Ureter (tissue), 1 donor: ENCODE measurements around the gene SPACA4. TPM values are rescaled to one million over a fixed set of nuclear protein-coding genes. Genes with fewer than 3 reads are reported as not detected.

Experiments
- DNase-seq: peaks from one replicate; pipeline ENCODE4 v3.0.0-alpha.2; 2020; ENCODE audit warnings: low spot score
- total RNA-seq: library from RNA; stranded (reverse); gene quantifications from one replicate; pipeline ENCODE4 v1.2.4, GENCODE V29; 2023
- donor health status: DM: yes; HTN: yes; CAD: no.

SPACA4 gene
- total RNA-seq, 1 donor from 2014 or later = not detected

- peak; percentile 61 for DNase-seq
Observed at GRCh38 chr19:48633148-48634035, 26.9 kb downstream of the SPACA4 start.

- no peak for DNase-seq
Observed at GRCh38 chr19:48634036-48634342, 27.4 kb downstream of the SPACA4 start.

GRCh38 chr19:48634424-48635262 is 28.1 kb downstream of the SPACA4 start:
- DNase-seq = peak; percentile 98

- DNase-seq = peak; percentile 82
Observed at GRCh38 chr19:48635263-48635965, 28.9 kb downstream of the SPACA4 start.

GRCh38 chr19:48635966-48636858 is 29.7 kb downstream of the SPACA4 start:
- peak; percentile 77 for DNase-seq

GRCh38 chr19:48636859-48637448 is 30.4 kb downstream of the SPACA4 start, which contains the start of gene DBP:
TSS of gene DBP (minus strand) at chr19:48637379. CDS start at chr19:48636994, 385 bp downstream.
- DNase-seq = peak; percentile 78

- DNase-seq = peak; percentile 100
Observed at GRCh38 chr19:48637449-48637947, 31.0 kb downstream of the SPACA4 start.

GRCh38 chr19:48637948-48638830 is 31.6 kb downstream of the SPACA4 start:
- DNase-seq = peak; percentile 92

- peak; percentile 51 for DNase-seq
Observed at GRCh38 chr19:48638831-48639381, 32.4 kb downstream of the SPACA4 start.

- DNase-seq = no peak
Observed at GRCh38 chr19:48639483-48640375, 33.2 kb downstream of the SPACA4 start.

GRCh38 chr19:48641850-48642249 is 35.3 kb downstream of the SPACA4 start:
- DNase-seq = no peak

- DNase-seq = no peak
Observed at GRCh38 chr19:48642862-48643261, 36.3 kb downstream of the SPACA4 start.

- no peak for DNase-seq
Observed at GRCh38 chr19:48644355-48644754, 37.8 kb downstream of the SPACA4 start.

GRCh38 chr19:48644839-48645619 is 38.5 kb downstream of the SPACA4 start:
- peak; percentile 82 for DNase-seq

- no peak for DNase-seq
Observed at GRCh38 chr19:48645620-48646000, 39.1 kb downstream of the SPACA4 start.

- peak; percentile 93 for DNase-seq
Observed at GRCh38 chr19:48646001-48646721, 39.6 kb downstream of the SPACA4 start, which contains the start of gene CA11. TSS of gene CA11 (minus strand) at chr19:48646187. CDS start at chr19:48645632, 555 bp downstream.
